GM19351 (cell line): ENCODE measurements around the gene HACD1.

Experiments used
- ATAC-seq: cut with Tn5 transposase; IDR thresholded peaks from one replicate; pipeline ENCODE4 v1.9.1; 2021; ENCODE audit warnings: mild to moderate bottlenecking, moderate library complexity; ENCODE audit not compliant: unreplicated experiment

The HACD1 gene

GRCh38 chr10:17586821-17587234 lies 30.3 kb downstream of the HACD1 start:
- ATAC-seq, result peak; percentile 63

GRCh38 chr10:17585016-17585415 lies 32.2 kb downstream of the HACD1 start:
- peak; percentile 43 for ATAC-seq

DNA sequence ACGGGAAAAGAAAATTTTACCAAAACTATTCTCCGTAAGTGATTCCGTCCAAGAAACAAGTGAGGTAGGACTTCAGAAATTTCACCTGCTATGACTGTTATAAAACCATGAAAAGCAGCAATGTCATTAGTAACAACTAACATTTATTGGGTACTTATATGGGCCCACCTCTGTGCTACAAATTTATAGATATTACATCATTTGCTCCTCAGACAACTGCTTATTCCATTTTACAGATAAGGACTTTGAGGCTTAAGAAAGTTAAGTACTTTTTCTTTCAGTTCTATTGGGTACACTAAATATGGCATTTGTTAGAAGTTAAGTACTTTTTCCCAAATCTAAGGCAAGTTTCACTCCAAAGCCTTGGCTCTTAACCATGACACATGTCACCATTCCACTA lies 36.3 kb downstream of the HACD1 start:
- ATAC-seq, result no peak

- ATAC-seq, result no peak
These were observed 38.6 kb downstream of the HACD1 start for GRCh38 chr10:17578603-17579002.

GRCh38 chr10:17576768-17577167 lies 40.4 kb downstream of the HACD1 start:
- ATAC-seq, result no peak

GRCh38 chr10:17564911-17565310 lies 52.3 kb downstream of the HACD1 start:
- no peak for ATAC-seq

DNA sequence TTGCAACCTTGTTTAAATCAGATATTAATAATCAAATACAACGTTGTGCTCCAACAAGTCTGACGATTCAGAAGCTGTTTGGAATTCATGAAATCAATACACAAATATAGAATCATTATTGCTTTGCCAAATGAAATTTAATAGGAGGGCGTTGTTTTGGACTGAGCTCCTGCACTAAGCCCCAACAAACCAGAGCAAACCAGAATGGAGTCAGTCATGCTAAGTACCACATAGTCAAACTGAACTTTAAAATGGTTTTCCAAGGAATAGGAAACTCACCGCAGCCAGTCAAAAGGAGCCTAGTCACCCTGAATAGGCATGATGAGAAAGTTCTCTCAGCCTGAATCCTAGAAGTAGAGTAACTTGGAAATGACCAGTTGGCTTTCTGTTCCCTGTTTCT lies 53.7 kb downstream of the HACD1 start:
- no peak for ATAC-seq

GRCh38 chr10:17562614-17563013 lies 54.6 kb downstream of the HACD1 start:
- ATAC-seq, result no peak

DNA sequence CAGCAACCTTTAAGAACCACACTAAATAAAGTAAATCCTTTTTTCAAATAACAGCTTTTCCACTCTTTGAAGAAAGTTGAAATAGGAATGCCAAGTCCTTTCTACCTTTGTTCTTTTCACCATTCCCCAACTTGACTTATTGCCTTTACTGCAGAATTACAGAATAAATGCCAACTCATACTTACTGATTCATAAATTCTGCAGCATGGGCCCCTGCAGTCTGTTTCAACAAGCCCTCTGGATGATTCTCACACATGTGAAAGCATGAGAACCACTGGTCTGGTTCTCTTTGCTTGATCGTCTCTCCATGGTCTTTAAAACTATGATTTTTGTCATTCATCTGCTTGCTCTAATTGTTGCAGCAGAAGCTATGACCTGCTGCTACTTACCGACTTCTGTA lies 56.1 kb downstream of the HACD1 start:
- ATAC-seq, result no peak

DNA sequence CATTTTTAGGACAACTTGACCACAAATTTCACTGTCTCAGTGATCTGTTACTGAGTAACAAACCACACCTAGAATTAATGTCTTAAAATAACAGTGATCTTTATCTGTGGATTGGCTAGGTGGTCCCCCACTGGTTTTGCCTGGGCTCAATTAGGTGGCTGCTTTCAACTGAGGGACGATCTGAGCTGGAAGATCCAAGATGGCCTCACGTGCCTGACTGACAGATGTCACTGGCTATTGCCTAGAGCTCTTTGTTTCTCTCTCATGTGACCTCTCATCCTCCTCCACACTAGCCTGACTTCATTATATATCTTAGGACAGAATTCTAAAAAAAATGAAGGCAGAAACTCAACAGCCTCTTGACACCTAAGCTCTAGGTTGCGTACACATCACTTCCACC lies 59.7 kb downstream of the HACD1 start:
- ATAC-seq, result no peak

DNA sequence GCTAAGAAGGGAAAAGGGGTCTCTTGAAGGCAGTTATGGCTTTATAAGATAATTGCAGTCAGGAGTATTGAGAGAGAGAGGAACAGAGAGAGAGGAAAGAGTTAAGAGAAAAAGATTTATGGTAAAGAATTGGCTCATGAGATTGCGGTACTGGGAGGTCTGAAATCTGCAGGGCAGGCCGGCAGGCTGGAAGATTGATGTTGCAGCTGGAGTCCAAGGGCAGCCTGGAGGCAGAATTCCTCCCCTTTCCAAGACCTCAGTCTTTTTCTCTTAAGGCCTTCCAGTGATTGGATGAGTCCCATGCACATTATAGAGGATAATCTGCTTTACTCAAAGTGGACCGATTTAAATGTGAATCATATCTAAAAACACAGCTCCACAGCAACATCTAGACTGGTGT lies 68.4 kb downstream of the HACD1 start:
- ATAC-seq, result no peak

DNA sequence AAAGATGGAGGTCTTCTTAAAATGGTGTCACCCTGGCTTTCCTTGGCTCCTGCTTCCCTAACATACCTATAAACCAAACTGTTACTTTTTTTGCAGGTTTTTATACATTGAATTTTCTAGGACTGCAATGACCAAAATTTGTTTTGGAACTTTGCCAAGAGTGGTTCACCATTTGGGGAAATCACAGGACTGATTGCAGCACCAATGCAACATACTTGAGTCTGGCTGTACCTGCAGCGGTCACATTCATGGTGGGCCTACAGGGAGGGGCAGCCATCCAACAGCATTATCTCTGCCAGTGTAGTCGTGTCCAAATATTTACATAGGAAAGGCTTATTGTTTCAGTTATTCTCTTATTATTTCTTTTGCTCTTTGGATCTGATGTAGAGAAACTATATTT lies 69.0 kb downstream of the HACD1 start:
- no peak for ATAC-seq

GRCh38 chr10:17547060-17547459 lies 70.1 kb downstream of the HACD1 start:
- no peak for ATAC-seq

DNA sequence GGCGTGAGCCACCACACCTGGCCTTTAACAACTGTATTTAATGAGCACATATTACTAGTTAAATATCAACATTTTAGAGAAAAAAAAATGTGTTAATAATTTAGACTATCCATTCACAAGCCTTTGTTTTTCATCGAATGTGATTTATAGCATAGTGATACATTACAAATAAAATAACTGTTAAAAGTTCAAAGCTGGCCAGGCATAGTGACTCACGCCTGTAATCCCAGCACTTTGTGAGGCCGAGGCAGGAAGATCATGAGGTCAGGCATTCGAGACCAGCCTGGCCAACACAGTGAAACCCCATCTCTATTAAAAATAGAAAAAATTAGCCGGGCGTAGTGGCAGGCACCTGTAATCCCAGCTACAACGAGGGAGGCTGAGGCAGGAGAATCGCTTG lies 72.7 kb downstream of the HACD1 start:
- no peak for ATAC-seq
